ENCODE data around the gene CREG1.
A peak's percentile ranks its signal among the peaks of the same experiment; 100 is the strongest.
"Not testable (repeated sequence)": the region's sequence is repeated elsewhere in the genome, so short reads cannot be mapped to it uniquely, and the experiment has no call there.

CREG1 gene

GRCh38 chr1:167553136-167554027 is at the start of gene CREG1:
TSS of gene CREG1 (minus strand) at chr1:167553762.
- peak; percentile 93 for DNase-seq

GRCh38 chr1:167602840-167603239 is 49.3 kb upstream of the CREG1 start:
- DNase-seq = no peak

- DNase-seq = peak; percentile 27
Observed at GRCh38 chr1:167601442-167602383, 48.2 kb upstream of the CREG1 start.

GRCh38 chr1:167599957-167600581 is 46.5 kb upstream of the CREG1 start:
- DNase-seq = peak; percentile 71

- DNase-seq = no peak
Observed at GRCh38 chr1:167594822-167595221, 41.3 kb upstream of the CREG1 start.

- DNase-seq = no peak
Observed at GRCh38 chr1:167593860-167594259, 40.3 kb upstream of the CREG1 start.

GRCh38 chr1:167592475-167592874 is 38.9 kb upstream of the CREG1 start:
- no peak for DNase-seq

- DNase-seq = no peak
Observed at GRCh38 chr1:167588361-167588760, 34.8 kb upstream of the CREG1 start.

GRCh38 chr1:167587872-167588271 is 34.3 kb upstream of the CREG1 start:
- no peak for DNase-seq

GRCh38 chr1:167587342-167587741 is 33.8 kb upstream of the CREG1 start:
- DNase-seq = no peak

GRCh38 chr1:167584581-167584980 is 31.0 kb upstream of the CREG1 start:
- DNase-seq = no peak

- no peak for DNase-seq
Observed at GRCh38 chr1:167582722-167583121, 29.2 kb upstream of the CREG1 start.

- DNase-seq = no peak
Observed at GRCh38 chr1:167582064-167582463, 28.5 kb upstream of the CREG1 start.

GRCh38 chr1:167579986-167580385 is 26.4 kb upstream of the CREG1 start:
- no peak for DNase-seq

- DNase-seq = no peak
Observed at GRCh38 chr1:167578939-167579521, 25.5 kb upstream of the CREG1 start.

GRCh38 chr1:167575649-167576048 is 22.1 kb upstream of the CREG1 start:
- DNase-seq = no peak

- no peak for DNase-seq
Observed at GRCh38 chr1:167573035-167573434, 19.5 kb upstream of the CREG1 start.

- DNase-seq = not testable (repeated sequence)
Observed at GRCh38 chr1:167570712-167571111, 17.1 kb upstream of the CREG1 start.

GRCh38 chr1:167567663-167568062 is 14.1 kb upstream of the CREG1 start:
- no peak for DNase-seq

- no peak for DNase-seq
Observed at GRCh38 chr1:167566766-167567165, 13.2 kb upstream of the CREG1 start.

- DNase-seq = no peak
Observed at GRCh38 chr1:167565922-167566321, 12.4 kb upstream of the CREG1 start.

GRCh38 chr1:167564612-167565270 is 11.2 kb upstream of the CREG1 start:
- DNase-seq = no peak
